HEK293T (cell line): ENCODE measurements around the gene SLC6A1.
A peak's percentile ranks its signal among the peaks of the same experiment; 100 is the strongest.

ENCODE experiments used
- CTCF ChIA-PET: fragments of 350-600 bp; formaldehyde crosslinking; extraction: SDS; loops from one replicate; lab custom pipeline; 2021; ENCODE audit warnings: antibody characterized with exemption, inconsistent platforms; lab: Yijun Ruan, JAX
- POLR2A ChIA-PET: fragments of 350-600 bp; formaldehyde crosslinking; extraction: SDS; loops from one replicate; lab custom pipeline; 2020; ENCODE audit warnings: antibody characterized with exemption, inconsistent platforms; lab: Yijun Ruan, JAX
- DNase-seq: peaks from one replicate; pipeline ENCODE4 v3.0.0; 2012; ENCODE audit warnings: mixed read lengths; ENCODE audit errors: extremely low spot score
- ARNT ChIP-seq: fragments of 450-650 bp; IDR thresholded peaks from 2 replicates; pipeline ENCODE4 v1.6.1; 2017; ENCODE audit warnings: mild to moderate bottlenecking
- BHLHE40 ChIP-seq: fragments of 450-650 bp; IDR thresholded peaks from 2 replicates; pipeline ENCODE4 v1.6.1; 2016; ENCODE audit warnings: mild to moderate bottlenecking, moderate library complexity, borderline replicate concordance
- CTBP1 ChIP-seq: fragments of 450-650 bp; IDR thresholded peaks from 2 replicates; pipeline ENCODE4 v1.6.1; 2016; ENCODE audit warnings: borderline replicate concordance
- ELF4 ChIP-seq: fragments of 450-650 bp; IDR thresholded peaks from 2 replicates; pipeline ENCODE4 v1.6.1; 2017; ENCODE audit warnings: antibody characterized with exemption
- FOXA1 ChIP-seq: fragments of 450-650 bp; IDR thresholded peaks from 2 replicates; pipeline ENCODE4 v1.6.1; 2016; ENCODE audit warnings: mild to moderate bottlenecking
- FOXK2 ChIP-seq: fragments of 450-650 bp; IDR thresholded peaks from 2 replicates; pipeline ENCODE4 v1.6.1; 2016; ENCODE audit warnings: mild to moderate bottlenecking
- FOXM1 ChIP-seq: fragments of 450-650 bp; IDR thresholded peaks from 2 replicates; pipeline ENCODE4 v1.6.1; 2017; ENCODE audit warnings: mild to moderate bottlenecking, borderline replicate concordance
- HDGF ChIP-seq: fragments of 450-650 bp; IDR thresholded peaks from 2 replicates; pipeline ENCODE4 v1.6.1; 2017; ENCODE audit warnings: antibody characterized with exemption, borderline replicate concordance
- L3MBTL2 ChIP-seq: fragments of 450-650 bp; conservative IDR thresholded peaks from 2 replicates; pipeline ENCODE4 v1.6.1; 2016; ENCODE audit warnings: mild to moderate bottlenecking
- LEF1 ChIP-seq: fragments of 450-650 bp; IDR thresholded peaks from 2 replicates; pipeline ENCODE4 v1.6.1; 2017; ENCODE audit warnings: mild to moderate bottlenecking, borderline replicate concordance
- NFRKB ChIP-seq: fragments of 450-650 bp; IDR thresholded peaks from 2 replicates; pipeline ENCODE4 v1.6.1; 2016; ENCODE audit warnings: mild to moderate bottlenecking, moderate library complexity
- PKNOX1 ChIP-seq: fragments of 450-650 bp; IDR thresholded peaks from 2 replicates; pipeline ENCODE4 v1.6.1; 2016
- SP1 ChIP-seq: fragments of 450-650 bp; IDR thresholded peaks from 2 replicates; pipeline ENCODE4 v1.6.1; 2017
- SUZ12 ChIP-seq: fragments of 450-650 bp; IDR thresholded peaks from 2 replicates; pipeline ENCODE4 v1.6.1; 2016; ENCODE audit warnings: mild to moderate bottlenecking
- TARDBP ChIP-seq: fragments of 450-650 bp; IDR thresholded peaks from 2 replicates; pipeline ENCODE4 v1.6.1; 2016
- ZNF384 ChIP-seq: fragments of 450-650 bp; IDR thresholded peaks from 2 replicates; pipeline ENCODE4 v1.6.1; 2016

The SLC6A1 gene

GRCh38 chr3:10980312-10980711 is 12.2 kb upstream of the SLC6A1 start:
- CTCF ChIA-PET, result no interaction called here
- POLR2A ChIA-PET, result no interaction called here
- TF ChIP-seq TARDBP, result no peak
- no peak for TF ChIP-seq SP1
- TF ChIP-seq PKNOX1, result no peak
- no peak for TF ChIP-seq CTBP1
- TF ChIP-seq FOXK2, result no peak
- no peak for TF ChIP-seq LEF1
- no peak for TF ChIP-seq NFRKB
- no peak for TF ChIP-seq SUZ12
- no peak for TF ChIP-seq BHLHE40
- TF ChIP-seq ELF4, result no peak
- no peak for TF ChIP-seq FOXA1
- TF ChIP-seq ZNF384, result no peak
- no peak for TF ChIP-seq L3MBTL2
- no peak for TF ChIP-seq HDGF
- TF ChIP-seq ARNT, result no peak
- no peak for TF ChIP-seq FOXM1
- no peak for DNase-seq

DNA sequence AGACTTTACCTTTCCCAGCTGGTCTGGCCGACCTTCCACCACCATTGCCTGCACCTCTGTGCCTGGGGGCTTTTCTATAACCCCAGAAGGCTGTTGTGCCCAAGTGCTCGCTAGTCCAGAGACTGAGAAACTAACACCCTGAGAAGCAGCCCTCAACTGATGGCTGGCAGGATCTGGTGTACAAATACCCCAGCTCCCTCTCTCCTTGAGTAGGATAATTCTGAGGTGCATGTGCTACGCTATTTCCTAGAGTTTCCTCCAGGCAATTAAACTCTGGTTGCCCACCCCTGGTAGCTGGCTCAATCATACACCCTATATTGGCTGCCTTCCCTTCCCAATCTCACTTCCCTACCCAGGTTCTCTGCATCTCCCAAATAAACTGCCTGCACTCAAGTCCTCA is 11.5 kb upstream of the SLC6A1 start:
- POLR2A ChIA-PET, result no interaction called here

GRCh38 chr3:10981961-10982360 is 10.6 kb upstream of the SLC6A1 start:
- no peak for DNase-seq
- no peak for TF ChIP-seq FOXA1
- TF ChIP-seq BHLHE40, result no peak
- no peak for TF ChIP-seq LEF1
- no peak for TF ChIP-seq NFRKB
- no peak for TF ChIP-seq SUZ12
- no peak for TF ChIP-seq FOXK2
- TF ChIP-seq ELF4, result no peak
- no peak for TF ChIP-seq ZNF384
- TF ChIP-seq SP1, result no peak
- no peak for TF ChIP-seq ARNT
- no peak for TF ChIP-seq TARDBP
- no peak for TF ChIP-seq HDGF
- TF ChIP-seq CTBP1, result no peak
- no peak for TF ChIP-seq L3MBTL2
- no peak for TF ChIP-seq FOXM1
- POLR2A ChIA-PET, result no interaction called here
- CTCF ChIA-PET, result interaction anchor here (0.8 to 1.8 kb wide), 3 partner anchors 12 to 79 kb away, joined by 3 to 6 read pairs (median 4); no protein-coding TSS in a partner anchor

More for the DNA sequence above, 11.5 kb upstream of the SLC6A1 start:
- CTCF ChIA-PET, result no interaction called here
- DNase-seq, result no peak
- TF ChIP-seq L3MBTL2, result no peak

DNA sequence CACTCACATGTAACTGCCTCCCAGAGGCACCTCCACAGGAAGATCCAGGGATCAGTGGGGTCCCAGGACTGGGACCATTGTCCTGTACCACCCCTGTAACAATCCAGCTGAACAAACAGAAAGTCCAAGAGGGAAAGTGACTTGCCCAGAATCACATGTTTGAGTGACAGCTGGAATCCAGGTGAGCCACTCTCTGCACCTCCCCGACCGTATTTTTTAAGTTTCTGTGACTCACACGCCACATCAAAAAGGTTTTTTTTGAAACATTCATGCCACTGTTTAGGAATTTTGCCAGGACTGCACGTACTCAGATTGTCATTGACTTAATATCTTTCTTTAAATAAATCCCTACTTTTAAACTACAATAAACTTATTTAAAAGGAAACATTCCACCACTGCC is 9.8 kb upstream of the SLC6A1 start:
- CTCF ChIA-PET, result interaction anchor here (0.9 to 1.8 kb wide), 3 partner anchors 8 to 78 kb away, joined by 3 to 6 read pairs (median 4); no protein-coding TSS in a partner anchor
- POLR2A ChIA-PET, result no interaction called here
- TF ChIP-seq ARNT (no peak), SUZ12 (no peak), LEF1 (no peak), PKNOX1 (peak; percentile 46)
- DNase-seq, result no peak

DNA sequence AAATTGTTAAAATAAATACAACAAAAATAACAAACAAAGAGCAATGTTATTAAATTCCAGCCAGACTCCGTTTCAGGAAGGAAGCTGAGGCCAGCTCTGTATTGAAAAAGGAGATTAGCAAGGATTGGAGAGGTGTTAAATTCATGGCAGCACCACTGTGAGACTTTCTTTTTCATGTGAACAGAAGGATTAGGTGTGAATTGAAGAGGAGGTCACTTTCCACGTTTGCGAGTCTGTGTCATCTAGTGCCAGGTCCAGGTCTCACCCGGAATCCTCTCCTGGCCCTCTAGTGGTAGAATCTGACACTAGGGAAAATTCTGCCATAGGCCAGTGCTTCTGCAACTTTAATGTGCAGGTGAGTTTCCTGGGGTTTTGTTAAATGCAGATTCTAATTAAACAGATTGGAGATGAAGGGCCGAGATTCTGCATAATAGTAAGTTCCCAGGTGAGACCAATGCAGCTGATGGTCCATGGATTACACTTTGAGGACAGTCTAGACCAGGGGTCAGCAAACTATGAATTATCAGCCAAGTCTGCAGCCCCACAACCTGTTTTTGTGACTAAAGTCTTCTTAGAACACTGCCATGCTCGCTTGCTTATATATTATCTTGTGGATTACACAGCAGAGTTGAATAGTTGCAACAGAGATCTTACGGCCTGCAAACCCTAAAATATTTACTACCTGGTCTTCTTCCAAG is 9.2 kb upstream of the SLC6A1 start:
- TF ChIP-seq TARDBP (no peak), ARNT (no peak), ELF4 (no peak), FOXK2 (no peak), FOXM1 (no peak), FOXA1 (no peak)
- peak; percentile 71 for DNase-seq
- ChIA-PET CTCF (interaction anchor here (0.9 to 1.8 kb wide), 4 partner anchors 9 to 77 kb away, joined by 3 to 6 read pairs (median 4); partner anchors contain the start of gene SLC6A1), POLR2A (no interaction called here)

- DNase-seq, result no peak
- ChIA-PET POLR2A (no interaction called here), CTCF (interaction anchor here (1.3 kb wide), 1 partner anchor 9 kb away, joined by 3 read pairs; the partner anchor contains the start of gene SLC6A1)
- TF ChIP-seq SUZ12 (no peak), CTBP1 (no peak), SP1 (no peak)
Measured at GRCh38 chr3:10984371-10984896, 8.1 kb upstream of the SLC6A1 start.

- CTCF ChIA-PET, result no interaction called here
Measured at GRCh38 chr3:10985181-10985580, 7.4 kb upstream of the SLC6A1 start.

DNA sequence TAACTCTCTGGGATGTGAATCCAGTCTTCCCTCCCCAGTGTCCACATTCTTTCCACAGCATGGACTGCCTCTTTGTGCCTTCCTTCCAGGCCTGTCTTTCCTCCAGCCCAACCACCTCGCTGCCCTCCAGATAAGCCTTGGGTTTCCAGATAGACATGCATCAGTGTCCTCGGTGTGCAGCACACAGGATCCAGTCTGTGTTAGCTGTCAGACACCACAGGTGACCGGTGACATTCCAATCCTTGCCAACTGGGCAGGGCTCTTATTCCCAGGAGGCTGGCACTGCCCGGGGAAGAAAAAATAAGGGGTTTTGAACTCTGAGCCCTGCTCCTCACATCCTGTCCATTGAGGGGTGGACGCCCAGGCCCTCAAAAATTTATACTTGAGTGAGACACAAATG is 6.0 kb upstream of the SLC6A1 start:
- POLR2A ChIA-PET, result no interaction called here
- CTCF ChIA-PET, result no interaction called here
- no peak for DNase-seq
- TF ChIP-seq TARDBP (no peak), FOXK2 (no peak), ARNT (no peak), SUZ12 (no peak), CTBP1 (no peak), FOXA1 (no peak), PKNOX1 (no peak), HDGF (no peak), ELF4 (no peak), FOXM1 (no peak), L3MBTL2 (no peak), BHLHE40 (no peak), SP1 (no peak), LEF1 (no peak), ZNF384 (no peak), NFRKB (no peak)

More at GRCh38 chr3:10985181-10985580, 7.4 kb upstream of the SLC6A1 start:
- no peak for DNase-seq
- POLR2A ChIA-PET, result no interaction called here
- no peak for TF ChIP-seq FOXK2
- TF ChIP-seq SP1, result no peak
- TF ChIP-seq FOXA1, result no peak
